IMR-90 (cell line): ENCODE measurements around the gene ITM2B.

Experiments
- CEBPB ChIP-seq: IDR thresholded peaks from 2 replicates; pipeline ENCODE4 v1.6.1; 2012; ENCODE audit warnings: low read depth, low read length, improper control_type of control experiment
- CHD1 ChIP-seq: IDR thresholded peaks from 2 replicates; pipeline ENCODE4 v1.6.1; 2012; ENCODE audit warnings: low read depth, low read length, improper control_type of control experiment
- CTCF ChIP-seq: conservative IDR thresholded peaks from 2 replicates; pipeline ENCODE4 v1.5.1; 2012; ENCODE audit warnings: mild to moderate bottlenecking, low read depth, low read length, improper control_type of control experiment
- ELK1 ChIP-seq: fragments of 150-350 bp; IDR thresholded peaks from 2 replicates; pipeline ENCODE4 v1.6.1; 2016; ENCODE audit warnings: low read depth, mild to moderate bottlenecking, low read length, moderate library complexity, borderline replicate concordance
- MXI1 ChIP-seq: IDR thresholded peaks from 2 replicates; pipeline ENCODE4 v1.6.1; 2012; ENCODE audit warnings: low read depth, mild to moderate bottlenecking, low read length, moderate library complexity, borderline replicate concordance
- POLR2A ChIP-seq: IDR thresholded peaks from 2 replicates; pipeline ENCODE4 v1.6.1; 2012; ENCODE audit warnings: mild to moderate bottlenecking, low read depth, low read length
- RAD21 ChIP-seq: IDR thresholded peaks from 2 replicates; pipeline ENCODE4 v1.6.1; 2012; ENCODE audit warnings: low read length, improper control_type of control experiment
- RFX5 ChIP-seq: IDR thresholded peaks from 2 replicates; pipeline ENCODE4 v1.8.0; 2012; ENCODE audit warnings: low read depth, mild to moderate bottlenecking, low read length, moderate library complexity
- SMC3 ChIP-seq: fragments of 150-350 bp; IDR thresholded peaks from 2 replicates; pipeline ENCODE4 v1.6.1; 2016; ENCODE audit warnings: low read depth, mild to moderate bottlenecking, antibody characterized with exemption, low read length, moderate library complexity
- USF2 ChIP-seq: fragments of 150-350 bp; IDR thresholded peaks from 2 replicates; pipeline ENCODE4 v1.6.1; 2017; ENCODE audit warnings: mild to moderate bottlenecking, antibody characterized with exemption, low read length, low read depth

- no peak for TF ChIP-seq MXI1
- no peak for TF ChIP-seq USF2
- TF ChIP-seq CTCF, result no peak
- TF ChIP-seq POLR2A, result no peak
- no peak for TF ChIP-seq SMC3
- no peak for TF ChIP-seq RAD21
- TF ChIP-seq CHD1, result no peak
- no peak for TF ChIP-seq ELK1
- no peak for TF ChIP-seq CEBPB
- TF ChIP-seq RFX5, result no peak
Observed at GRCh38 chr13:48185018-48185417, 48.0 kb upstream of the ITM2B start.
